ENCODE data around the gene RNF112.

- TF ChIP-seq POLR2A (IDR thresholded peaks at IDR 0.05), result no peak
- TF ChIP-seq CTCF (IDR thresholded peaks at IDR 0.05), result no peak
- TF ChIP-seq POLR2AphosphoS5 (IDR thresholded peaks at IDR 0.05), result peak; percentile 73
- no peak for TF ChIP-seq EP300 (IDR thresholded peaks at IDR 0.05)
These were observed 12.5 kb upstream of the RNF112 start for GRCh38 chr17:19398301-19399181.
